ENCODE data around the gene NT5C3A.

GRCh38 chr7:33044986-33045385 is 17.6 kb downstream of the NT5C3A start:
- no peak for TF ChIP-seq POLR2A (IDR thresholded peaks at IDR 0.05)
- TF ChIP-seq CTCF (IDR thresholded peaks at IDR 0.05), result no peak
